HG03175 (cell line): ENCODE data around the gene PIP4K2A.
"Not testable (repeated sequence)": the region's sequence is repeated elsewhere in the genome, so short reads cannot be mapped to it uniquely, and the experiment has no call there.

Experiments
- ATAC-seq: cut with Tn5 transposase; IDR thresholded peaks from one replicate; pipeline ENCODE4 v1.9.1; 2021; ENCODE audit warnings: mild to moderate bottlenecking, moderate library complexity; ENCODE audit not compliant: unreplicated experiment

The PIP4K2A gene

DNA sequence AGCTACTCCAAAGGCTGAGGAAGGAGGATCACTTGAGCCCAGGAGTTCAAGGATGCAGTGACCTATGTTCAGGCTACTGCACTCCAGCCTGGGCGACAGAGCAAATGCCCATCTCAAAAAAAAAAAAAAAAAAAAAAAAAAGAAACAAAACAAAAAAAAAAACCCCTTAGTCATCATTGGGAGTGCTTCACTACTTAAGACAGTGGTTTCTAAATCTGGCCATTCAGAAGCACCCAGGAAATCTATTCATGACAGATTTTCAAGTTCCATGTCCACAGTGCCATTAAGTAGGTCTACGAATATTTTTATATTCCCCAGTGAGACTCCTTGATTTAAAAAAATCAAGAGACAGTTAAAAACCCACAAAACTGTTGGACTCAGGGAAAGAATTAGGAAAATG lies 182.9 kb downstream of the PIP4K2A start:
- ATAC-seq = no peak

- no peak for ATAC-seq
These were observed 183.4 kb downstream of the PIP4K2A start for GRCh38 chr10:22531008-22531407.

- ATAC-seq = no peak
These were observed 186.9 kb downstream of the PIP4K2A start for GRCh38 chr10:22527520-22527919.

DNA sequence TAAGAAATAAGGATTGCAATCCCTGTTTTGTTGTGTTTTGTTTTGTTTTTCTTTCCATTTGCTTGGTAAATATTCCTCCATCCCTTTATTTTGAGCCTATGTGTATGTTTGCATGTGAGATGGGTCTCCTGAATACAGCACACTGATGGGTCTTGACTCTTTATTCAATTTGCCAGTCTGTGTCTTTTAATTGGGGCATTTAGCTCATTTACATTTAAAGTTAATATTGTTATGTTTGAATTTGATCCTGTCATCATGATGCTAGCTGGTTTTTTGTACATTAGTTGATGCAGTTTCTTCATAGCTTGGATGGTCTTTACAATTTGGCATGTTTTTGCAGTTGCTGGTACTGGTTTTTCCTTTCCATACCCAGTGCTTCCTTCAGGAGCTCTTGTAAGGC lies 190.0 kb downstream of the PIP4K2A start:
- not testable (repeated sequence) for ATAC-seq

DNA sequence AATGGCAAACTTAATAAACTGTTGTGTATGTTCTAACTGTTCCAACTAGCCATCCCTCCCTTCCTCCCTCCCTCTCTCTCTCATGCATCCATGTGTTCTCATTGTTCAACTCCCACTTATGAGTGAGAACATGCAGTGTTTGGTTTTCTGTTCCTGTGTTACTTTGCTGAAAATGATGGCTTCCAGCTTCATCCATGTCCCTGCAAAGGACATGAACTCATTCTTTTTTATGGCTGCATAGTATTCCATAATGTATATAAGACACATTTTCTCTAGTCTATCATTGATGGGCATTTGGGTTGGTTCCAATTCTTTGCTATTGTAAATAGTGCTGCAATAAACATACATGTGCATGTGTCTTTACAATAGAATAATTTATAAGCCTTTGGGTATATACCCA lies 193.7 kb downstream of the PIP4K2A start:
- ATAC-seq = not testable (repeated sequence)

DNA sequence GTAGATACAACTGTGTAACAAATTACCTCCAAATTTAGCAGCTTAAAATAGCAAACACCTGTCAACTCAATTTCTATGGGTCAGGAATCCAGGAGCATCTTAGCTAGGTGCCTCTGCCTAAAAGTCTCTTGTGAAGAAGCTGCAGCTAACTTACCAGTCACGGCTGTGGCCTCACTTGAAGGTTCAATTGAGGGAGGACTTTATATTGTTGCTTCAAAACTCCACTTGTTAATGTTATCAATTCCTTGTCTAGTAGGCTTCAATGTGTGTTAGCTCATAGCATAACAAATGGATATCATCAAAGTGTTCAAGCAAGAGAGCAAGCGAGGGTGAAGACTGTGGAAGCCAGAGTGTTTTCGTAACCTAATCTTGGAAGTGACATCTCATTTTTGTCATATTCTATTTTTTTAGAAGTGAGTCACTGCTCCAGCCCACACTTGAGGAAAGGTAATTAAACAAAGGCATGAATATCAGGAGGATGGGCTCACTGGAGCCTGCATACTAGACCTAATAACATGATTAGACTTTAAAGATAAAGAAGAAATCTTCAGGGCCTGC lies 196.1 kb downstream of the PIP4K2A start:
- ATAC-seq = no peak

GRCh38 chr10:22515009-22515408 lies 199.4 kb downstream of the PIP4K2A start:
- no peak for ATAC-seq

- not testable (repeated sequence) for ATAC-seq
These were observed 200.0 kb downstream of the PIP4K2A start for GRCh38 chr10:22514414-22514758.

DNA sequence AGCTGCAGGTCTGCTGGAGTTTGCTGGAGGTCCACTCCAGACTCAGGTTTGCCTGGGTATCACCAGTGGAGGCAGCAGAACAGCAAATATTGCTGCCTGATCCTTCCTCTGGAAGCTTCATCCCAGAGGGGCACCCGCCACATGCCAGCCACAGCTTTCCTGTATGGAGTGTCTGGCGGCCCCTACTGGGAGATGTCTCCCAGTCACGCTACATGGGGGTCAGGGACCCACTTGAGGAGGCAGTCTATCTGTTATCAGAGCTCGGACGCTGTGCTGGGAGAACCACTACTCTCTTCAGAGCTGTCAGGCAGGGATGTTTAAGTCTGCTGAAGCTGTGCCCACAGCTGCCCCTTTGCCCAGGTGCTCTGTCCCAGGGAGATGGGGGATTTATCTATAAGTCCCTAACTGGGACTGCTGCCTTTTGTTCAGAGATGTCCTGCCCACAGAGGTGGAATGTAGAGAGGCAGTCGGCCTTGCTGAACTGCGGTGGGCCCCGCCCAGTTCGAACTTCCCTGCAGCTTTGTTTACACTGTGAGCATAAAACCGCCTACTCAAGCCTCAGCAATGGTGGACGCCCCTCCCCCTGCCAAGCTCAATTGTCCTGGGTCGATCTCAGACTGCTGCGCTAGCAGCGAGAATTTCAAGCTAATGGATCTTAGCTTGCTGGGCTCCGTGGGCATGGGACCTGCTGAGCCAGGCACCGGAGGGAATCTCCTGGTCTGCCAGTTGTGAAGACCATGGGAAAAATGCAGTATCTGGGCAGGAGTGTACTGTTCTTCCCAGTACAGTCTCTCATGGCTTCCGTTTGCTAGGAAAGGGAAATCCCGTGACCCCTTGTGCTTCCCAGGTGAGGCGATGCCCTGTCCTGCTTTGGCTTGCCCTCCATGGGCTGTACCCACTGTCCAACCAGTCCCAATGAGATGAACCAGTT lies 200.6 kb downstream of the PIP4K2A start:
- not testable (repeated sequence) for ATAC-seq

- ATAC-seq = not testable (repeated sequence)
These were observed 202.4 kb downstream of the PIP4K2A start for GRCh38 chr10:22512015-22512414.

DNA sequence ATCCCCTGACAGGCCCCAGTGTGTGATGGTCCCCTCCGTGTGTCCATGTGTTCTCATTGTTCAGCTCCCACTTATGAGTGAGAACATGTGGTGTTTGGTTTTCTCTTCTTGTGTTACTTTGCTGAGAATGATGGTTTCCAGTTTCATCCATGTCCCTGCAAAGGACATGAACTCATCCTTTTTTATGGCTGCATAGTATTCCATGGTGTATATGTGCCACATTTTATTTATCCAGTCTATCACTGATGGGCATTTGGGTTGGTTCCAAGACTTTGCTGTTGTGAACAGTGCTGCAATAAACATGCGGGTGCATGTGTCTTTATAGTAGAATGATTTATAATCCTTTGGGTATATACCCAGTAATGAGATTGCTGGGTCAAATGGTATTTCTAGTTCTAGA lies 206.2 kb downstream of the PIP4K2A start:
- not testable (repeated sequence) for ATAC-seq

DNA sequence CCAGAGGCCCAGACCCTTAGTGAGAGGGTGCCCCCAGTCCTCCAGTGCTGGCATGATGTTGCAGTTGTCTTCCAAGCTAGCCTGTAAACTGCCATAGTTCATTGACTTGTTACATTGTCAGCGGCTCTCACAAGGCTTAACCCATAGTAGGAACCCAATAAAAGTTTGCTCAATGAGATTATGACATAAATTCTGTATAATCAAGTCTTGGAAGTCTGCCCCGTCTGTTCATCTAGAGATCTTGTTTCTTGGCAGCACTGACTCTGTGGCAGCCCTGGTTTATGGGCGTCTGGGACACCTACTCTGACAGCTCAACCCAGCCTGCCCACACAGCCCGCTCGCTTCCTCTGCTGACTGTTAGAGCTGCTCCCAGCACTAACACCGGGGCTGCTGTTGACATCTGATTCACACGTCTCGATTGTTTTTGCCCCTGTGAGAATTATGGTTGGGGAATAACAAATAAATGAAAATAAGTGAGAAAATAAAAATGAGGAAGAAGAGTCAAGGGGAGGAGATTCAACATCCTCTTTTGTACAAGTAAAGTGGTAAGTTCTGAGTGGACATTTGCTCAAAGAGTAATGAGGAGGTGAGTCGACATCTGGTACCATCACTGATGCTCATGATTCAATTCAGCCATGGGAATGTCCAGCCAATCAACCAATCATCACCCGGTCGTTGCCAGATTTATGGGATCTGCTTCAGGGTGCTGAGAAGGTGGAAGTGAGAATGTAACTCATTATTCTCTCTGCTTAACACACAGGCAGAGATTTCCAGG lies 208.3 kb downstream of the PIP4K2A start:
- peak; percentile 87 for ATAC-seq

DNA sequence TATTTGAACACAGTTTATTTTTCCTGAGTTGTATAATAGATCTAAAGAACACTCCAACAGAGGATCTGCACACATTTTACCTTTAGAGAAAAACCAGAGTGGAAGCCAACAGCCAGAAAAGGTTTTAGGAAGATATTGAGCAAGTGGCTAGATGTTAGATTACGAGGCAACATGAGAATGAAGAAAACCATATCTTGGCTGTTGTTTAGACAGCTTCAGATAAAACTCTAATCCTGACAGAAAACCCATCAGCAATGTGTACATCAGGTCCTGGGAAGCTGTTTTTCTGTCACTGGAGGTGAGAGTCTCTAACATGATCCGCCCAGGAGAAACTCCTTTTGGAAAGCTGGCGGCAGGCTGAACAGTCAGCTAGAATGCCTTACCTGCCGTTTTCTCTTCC lies 209.6 kb downstream of the PIP4K2A start:
- ATAC-seq = no peak

- no peak for ATAC-seq
These were observed 210.9 kb downstream of the PIP4K2A start for GRCh38 chr10:22503315-22504088.

GRCh38 chr10:22501863-22502262 lies 212.5 kb downstream of the PIP4K2A start:
- ATAC-seq = no peak

- ATAC-seq = no peak
These were observed 213.0 kb downstream of the PIP4K2A start for GRCh38 chr10:22501413-22501812.

DNA sequence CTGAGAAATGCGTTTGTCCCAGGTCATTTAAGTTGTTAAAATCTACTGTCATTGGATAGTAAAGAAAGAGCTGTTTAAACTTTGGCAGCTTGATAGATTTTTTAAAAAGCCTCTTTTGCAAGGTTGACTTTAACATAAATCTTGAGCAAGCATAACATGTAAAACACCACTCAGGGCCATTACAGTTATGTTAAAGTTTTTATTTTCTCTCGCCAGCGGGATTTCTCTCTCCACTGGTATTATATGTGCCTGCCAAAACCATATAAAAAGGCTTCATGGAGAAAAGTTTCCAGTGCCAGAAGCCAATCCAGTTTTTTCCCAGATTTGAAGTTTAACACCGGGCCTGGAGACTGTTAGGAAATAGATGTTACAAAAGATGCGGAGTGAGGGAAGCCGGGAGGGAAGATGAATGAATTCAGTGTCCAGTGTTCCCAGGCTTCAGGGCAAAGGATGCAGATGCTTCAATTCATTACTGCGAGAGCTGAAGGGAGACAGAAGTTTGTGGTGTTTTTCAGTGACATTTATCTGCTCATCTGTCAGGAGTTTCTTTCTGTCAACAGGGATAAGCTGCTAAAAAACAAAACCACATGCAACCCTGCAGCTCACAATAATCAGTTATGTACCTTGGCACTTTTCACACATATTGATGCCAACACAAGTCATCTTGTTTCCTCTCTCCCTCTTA lies 213.6 kb downstream of the PIP4K2A start:
- ATAC-seq = no peak

DNA sequence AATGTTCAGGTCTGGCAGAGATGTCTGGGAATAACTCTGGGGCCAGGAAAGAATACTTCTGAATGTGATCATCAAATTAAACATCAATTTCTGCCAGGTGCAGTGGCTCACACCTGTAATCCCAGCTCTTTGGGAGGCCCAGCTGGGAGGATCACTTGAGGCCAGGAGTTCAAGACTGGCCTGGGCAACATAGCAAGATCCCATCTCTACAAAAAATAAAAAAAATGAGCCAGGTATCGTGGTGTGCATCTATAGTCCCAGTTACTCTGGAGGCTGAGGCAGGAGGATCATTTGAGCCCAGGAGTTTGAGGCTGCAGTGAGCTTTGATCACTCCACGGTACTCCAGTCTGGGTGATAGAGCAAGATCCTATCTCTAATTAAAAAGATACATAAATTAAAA lies 214.4 kb downstream of the PIP4K2A start:
- not testable (repeated sequence) for ATAC-seq

GRCh38 chr10:22495396-22495795 lies 219.0 kb downstream of the PIP4K2A start:
- no peak for ATAC-seq

DNA sequence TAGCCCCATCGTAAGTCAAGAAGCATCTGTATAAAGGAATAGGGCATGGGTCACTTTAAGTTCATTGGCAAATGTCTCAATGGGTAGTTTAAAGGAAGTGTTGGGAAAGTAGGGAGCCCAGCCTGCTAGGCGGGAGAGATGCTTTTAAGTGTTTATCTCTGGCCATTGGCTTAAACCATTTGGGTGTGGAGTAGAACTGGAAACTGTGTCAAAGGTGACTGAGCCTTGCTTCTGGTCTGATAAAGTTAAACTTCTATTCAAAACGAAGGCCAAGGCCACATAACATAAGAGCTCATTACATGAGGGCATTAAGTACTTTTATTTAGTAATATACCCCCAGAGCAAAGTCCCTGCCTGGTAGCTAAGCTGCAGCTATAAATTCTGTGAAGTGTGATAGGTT lies 220.4 kb downstream of the PIP4K2A start:
- ATAC-seq = no peak
